Liver (tissue), 9 donors: ENCODE data around the gene SEC24D. TPM values are rescaled to one million over a fixed set of nuclear protein-coding genes. Genes with fewer than 3 reads are reported as not detected.

Experiments
- DNase-seq: peaks from one replicate; pipeline ENCODE4 v3.0.0-alpha.2; 2017; ENCODE audit warnings: low spot score
- H3K27ac ChIP-seq, 2 donors: one replicate each; pipeline ENCODE4 v1.7.0; 2013; ENCODE audit warnings: inconsistent platforms in 2 of 2, low read length in 2 of 2, control low read depth in 1 of 2, low read depth in 1 of 2, mild to moderate bottlenecking in 1 of 2
- H3K27me3 ChIP-seq, 4 donors: one replicate each; pipeline versions ENCODE4 v1.6.1 to v1.7.0; 2013; ENCODE audit warnings: low read length in 3 of 4, inconsistent platforms in 1 of 4, mild to moderate bottlenecking in 1 of 4, moderate library complexity in 1 of 4; ENCODE audit not compliant: control insufficient read depth in 4 of 4, insufficient read depth in 4 of 4
- H3K36me3 ChIP-seq, 4 donors: one replicate each; pipeline versions ENCODE4 v1.6.1 to v1.7.0; 2013; ENCODE audit warnings: low read length in 3 of 4, mild to moderate bottlenecking in 3 of 4, low read depth in 1 of 4, moderate library complexity in 1 of 4; ENCODE audit not compliant: control insufficient read depth in 4 of 4, insufficient read depth in 3 of 4
- H3K4me1 ChIP-seq, 4 donors: one replicate each; pipeline versions ENCODE4 v1.6.1 to v1.7.0; 2013; ENCODE audit warnings: low read length in 3 of 4, mild to moderate bottlenecking in 3 of 4, moderate library complexity in 1 of 4; ENCODE audit not compliant: control insufficient read depth in 4 of 4, insufficient read depth in 4 of 4
- H3K4me3 ChIP-seq, 3 donors: one replicate each; pipeline versions ENCODE4 v1.6.1 to v1.7.0; 2013; ENCODE audit warnings: low read length in 3 of 3, control low read depth in 1 of 3, low read depth in 1 of 3, mild to moderate bottlenecking in 1 of 3
- H3K9ac ChIP-seq, 2 donors: one replicate each; pipeline ENCODE4 v1.7.0; 2013; ENCODE audit warnings: low read length in 2 of 2, mild to moderate bottlenecking in 2 of 2, moderate library complexity in 2 of 2, control low read depth in 1 of 2, low read depth in 1 of 2
- H3K9me3 ChIP-seq, 4 donors: one replicate each; pipeline versions ENCODE4 v1.6.1 to v1.7.0; 2013; ENCODE audit warnings: low read length in 3 of 4; ENCODE audit not compliant: control insufficient read depth in 4 of 4
- ATF3 ChIP-seq: IDR thresholded peaks from 2 replicates; pipeline ENCODE4 v1.6.1; 2016; ENCODE audit warnings: antibody characterized with exemption
- CTCF ChIP-seq: fragments of 150-350 bp; IDR thresholded peaks from 2 replicates; pipeline ENCODE4 v1.5.1; 2017; ENCODE audit warnings: improper control_type of control experiment, low read depth, low read length; ENCODE audit not compliant: missing input control
- EGR1 ChIP-seq, 2 donors: IDR thresholded peaks; 2 replicates each; pipeline ENCODE4 v1.6.1; 2016 to 2018; ENCODE audit warnings: antibody characterized with exemption in 2 of 2, low read depth in 2 of 2
- FOXA1 ChIP-seq: IDR thresholded peaks from 2 replicates; pipeline ENCODE4 v1.6.1; 2016; ENCODE audit warnings: antibody characterized with exemption
- FOXA2 ChIP-seq: IDR thresholded peaks from 2 replicates; pipeline ENCODE4 v1.6.1; 2016; ENCODE audit warnings: antibody characterized with exemption
- GABPA ChIP-seq, 2 donors: IDR thresholded peaks in 1 of 2; conservative IDR thresholded peaks in 1 of 2; 2 replicates each; pipeline ENCODE4 v1.6.1; 2016; ENCODE audit warnings: antibody characterized with exemption in 2 of 2, mild to moderate bottlenecking in 1 of 2, moderate library complexity in 1 of 2
- HNF4A ChIP-seq, 2 donors: conservative IDR thresholded peaks; 2 replicates each; pipeline ENCODE4 v1.6.1; 2016; ENCODE audit warnings: antibody characterized with exemption in 2 of 2, mild to moderate bottlenecking in 2 of 2
- HNF4G ChIP-seq: IDR thresholded peaks from 2 replicates; pipeline ENCODE4 v1.6.1; 2016; ENCODE audit warnings: antibody characterized with exemption
- JUND ChIP-seq, 2 donors: IDR thresholded peaks; 2 replicates each; pipeline ENCODE4 v1.6.1; 2016; ENCODE audit warnings: antibody characterized with exemption in 2 of 2
- MAX ChIP-seq: IDR thresholded peaks from 2 replicates; pipeline ENCODE4 v1.6.1; 2016; ENCODE audit warnings: antibody characterized with exemption
- NR2F2 ChIP-seq: IDR thresholded peaks from 2 replicates; pipeline ENCODE4 v1.6.1; 2016; ENCODE audit warnings: antibody characterized with exemption
- RAD21 ChIP-seq, 2 donors: IDR thresholded peaks; 2 replicates each; pipeline ENCODE4 v1.6.1; 2016; ENCODE audit warnings: antibody characterized with exemption in 2 of 2, mild to moderate bottlenecking in 2 of 2
- REST ChIP-seq: IDR thresholded peaks from 2 replicates; pipeline ENCODE4 v1.6.1; 2016; ENCODE audit warnings: antibody characterized with exemption, mild to moderate bottlenecking
- RXRA ChIP-seq, 2 donors: IDR thresholded peaks; 2 replicates each; pipeline ENCODE4 v1.6.1; 2017 to 2018; ENCODE audit warnings: antibody characterized with exemption in 2 of 2, mild to moderate bottlenecking in 1 of 2
- SP1 ChIP-seq: IDR thresholded peaks from 2 replicates; pipeline ENCODE4 v1.6.1; 2018; ENCODE audit warnings: antibody characterized with exemption, mild to moderate bottlenecking
- TAF1 ChIP-seq: conservative IDR thresholded peaks from 2 replicates; pipeline ENCODE4 v1.6.1; 2016; ENCODE audit warnings: antibody characterized with exemption, mild to moderate bottlenecking
- YY1 ChIP-seq: IDR thresholded peaks from 2 replicates; pipeline ENCODE4 v1.6.1; 2016; ENCODE audit warnings: antibody characterized with exemption, mild to moderate bottlenecking
- ZBTB33 ChIP-seq: IDR thresholded peaks from 2 replicates; pipeline ENCODE4 v1.6.1; 2016; ENCODE audit warnings: antibody characterized with exemption
- WGBS: extraction: QIAGEN DNeasy Blood & Tissue Kit; methylation state at CpG from one replicate; pipeline ENCODE4 v1.1.7; 2013; 5-methylcytosine and 5-hydroxymethylcytosine counted together
- polyA plus RNA-seq, 2 donors: library from polyadenylated mRNA; stranded (reverse) in 1 of 2; unstranded in 1 of 2; fragments of 200-250 nt in 1 of 2; fragments of >200 nt in 1 of 2; fragmentation: Nextera tagmentation in 1 of 2; extraction: Ambion mirVana in 1 of 2; gene quantifications; one replicate each; pipeline versions ENCODE4 v1.2.1 to v1.2.3, GENCODE V29; 2013 to 2015
- total RNA-seq, 2 donors: library from RNA; depleted of rRNA; stranded (reverse); fragments of >200 nt; gene quantifications; one replicate each; pipeline ENCODE4 v1.2.3, GENCODE V29; 2014
- donor health status: healthy.
- donor health status: healthy.
- donor health status: healthy.
- donor health status: healthy.
- donor health status: healthy.

The SEC24D gene
- total and polyA plus RNA-seq, 4 donors: 16.0 to 80.8 (median 33.7) TPM

- WGBS: 62% methylated on average over 1 of the region's 1 CpG
- peaks cover 3 to 77% (median 59%) of the 10 kb centered on the region in 4 donors for H3K36me3 ChIP-seq
Observed at GRCh38 chr4:118727360-118727759, 108.6 kb downstream of the SEC24D start.

More at GRCh38 chr4:118727360-118727759, 108.6 kb downstream of the SEC24D start:
- no peaks in the 10 kb centered on the region for H3K9me3 ChIP-seq
- no peak for TF ChIP-seq YY1
- TF ChIP-seq RAD21 (IDR thresholded peaks at IDR 0.05): no peak
- TF ChIP-seq HNF4G: no peak
- TF ChIP-seq SP1: no peak
- no peak for TF ChIP-seq NR2F2
- no peak for TF ChIP-seq ZBTB33
- TF ChIP-seq CTCF: no peak
- no peak for TF ChIP-seq EGR1 (IDR thresholded peaks at IDR 0.05; ENCODE audit: low read depth in 2 of 2)
- TF ChIP-seq MAX: no peak
- no peak for TF ChIP-seq JUND (IDR thresholded peaks at IDR 0.05)
- no peak for TF ChIP-seq FOXA2
- TF ChIP-seq ATF3: no peak
- TF ChIP-seq REST: no peak
- no peak for TF ChIP-seq FOXA1
- TF ChIP-seq TAF1: no peak
- no peak for TF ChIP-seq HNF4A (conservative IDR thresholded peaks at IDR 0.05)
- TF ChIP-seq RXRA (IDR thresholded peaks at IDR 0.05): no peak
- no peak for TF ChIP-seq GABPA (IDR thresholded peaks at IDR 0.05 in 1 of 2, conservative IDR thresholded peaks at IDR 0.05 in 1 of 2)
- H3K4me3 ChIP-seq: no peak overlapping the region
- peaks cover 0 to 3% (median 0%) of the 10 kb centered on the region in 4 donors for H3K4me1 ChIP-seq
- no peak overlapping the region for H3K9ac ChIP-seq
- no peak for DNase-seq
- no peaks in the 10 kb centered on the region for H3K27me3 ChIP-seq
- no peak overlapping the region for H3K27ac ChIP-seq
